ENCODE measurements around the gene ZBTB18. TPM values are rescaled to one million over a fixed set of nuclear protein-coding genes. Genes with fewer than 3 reads are reported as not detected.

ZBTB18 gene
- total RNA-seq, 1 experiment from 2014 or later = 15.2 TPM

DNA sequence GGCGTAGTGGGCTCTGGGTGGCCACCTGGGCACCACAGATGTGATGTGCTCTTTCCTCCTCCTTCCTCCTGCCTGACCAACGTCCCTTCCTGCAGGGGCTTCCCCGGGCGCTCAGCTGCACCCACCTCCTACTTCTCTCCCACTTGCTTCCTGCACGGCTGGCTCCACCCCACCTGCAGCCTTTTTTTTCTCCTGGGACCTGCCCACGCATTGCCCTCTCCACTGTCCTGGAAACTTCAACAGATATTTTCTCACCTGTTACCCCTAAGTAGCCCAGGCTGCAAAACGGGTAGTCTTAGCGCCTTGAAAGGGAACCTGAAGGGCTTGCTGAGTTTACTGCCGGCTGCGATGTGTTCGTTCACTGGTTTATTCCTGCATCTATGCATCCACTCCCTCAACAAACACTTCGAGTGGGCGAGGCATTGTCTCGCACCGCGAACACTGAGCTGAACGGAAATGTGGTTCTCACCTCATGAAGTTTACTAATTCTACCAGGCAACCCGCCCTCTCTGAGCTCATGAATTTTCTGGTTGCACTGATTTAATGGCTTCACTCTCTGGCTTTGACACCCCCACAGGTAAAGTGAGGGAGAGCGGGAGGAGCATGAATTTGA lies 23.6 kb downstream of the ZBTB18 start:
- H3K27me3 ChIP-seq (replicated peaks; ENCODE audit: insufficient read depth, low read depth, low read length, poor library complexity) = no peaks in the 10 kb centered on the region
- H3K36me3 ChIP-seq (ENCODE audit: insufficient read depth, low read length, poor library complexity, severe bottlenecking) = no peaks in the 10 kb centered on the region
- ChIA-PET POLR2A (ENCODE audit: low non-redundant PET) (no interaction called here), CTCF (no interaction called here)
- no peak overlapping the region for H3K4me3 ChIP-seq (ENCODE audit: low read depth, low read length, poor library complexity, severe bottlenecking)
- no TSS peak for BruUV-seq (replicated peaks)
- H3K4me1 ChIP-seq (ENCODE audit: insufficient read depth, low read length, poor library complexity, severe bottlenecking) = no peaks in the 10 kb centered on the region
- TF ChIP-seq, protein P1, sequence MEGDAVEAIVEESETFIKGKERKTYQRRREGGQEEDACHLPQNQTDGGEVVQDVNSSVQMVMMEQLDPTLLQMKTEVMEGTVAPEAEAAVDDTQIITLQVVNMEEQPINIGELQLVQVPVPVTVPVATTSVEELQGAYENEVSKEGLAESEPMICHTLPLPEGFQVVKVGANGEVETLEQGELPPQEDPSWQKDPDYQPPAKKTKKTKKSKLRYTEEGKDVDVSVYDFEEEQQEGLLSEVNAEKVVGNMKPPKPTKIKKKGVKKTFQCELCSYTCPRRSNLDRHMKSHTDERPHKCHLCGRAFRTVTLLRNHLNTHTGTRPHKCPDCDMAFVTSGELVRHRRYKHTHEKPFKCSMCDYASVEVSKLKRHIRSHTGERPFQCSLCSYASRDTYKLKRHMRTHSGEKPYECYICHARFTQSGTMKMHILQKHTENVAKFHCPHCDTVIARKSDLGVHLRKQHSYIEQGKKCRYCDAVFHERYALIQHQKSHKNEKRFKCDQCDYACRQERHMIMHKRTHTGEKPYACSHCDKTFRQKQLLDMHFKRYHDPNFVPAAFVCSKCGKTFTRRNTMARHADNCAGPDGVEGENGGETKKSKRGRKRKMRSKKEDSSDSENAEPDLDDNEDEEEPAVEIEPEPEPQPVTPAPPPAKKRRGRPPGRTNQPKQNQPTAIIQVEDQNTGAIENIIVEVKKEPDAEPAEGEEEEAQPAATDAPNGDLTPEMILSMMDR (conservative IDR thresholded peaks at IDR 0.05; ENCODE audit: low read depth, low read length) = no peak
- no peak for TF ChIP-seq EZH2 (IDR thresholded peaks at IDR 0.05; ENCODE audit: borderline replicate concordance, low read depth, low read length, poor library complexity, severe bottlenecking)
- no peak for DNase-seq (ENCODE audit: low spot score)
- intact Hi-C loops (cut with micrococcal nuclease; ENCODE audit: unreplicated experiment) = no loop called here
- no peaks in the 10 kb centered on the region for H3K9me3 ChIP-seq (ENCODE audit: low read depth, low read length, poor library complexity, severe bottlenecking)
- H3K27ac ChIP-seq (ENCODE audit: low read depth, low read length, poor library complexity, severe bottlenecking) = no peak overlapping the region

DNA sequence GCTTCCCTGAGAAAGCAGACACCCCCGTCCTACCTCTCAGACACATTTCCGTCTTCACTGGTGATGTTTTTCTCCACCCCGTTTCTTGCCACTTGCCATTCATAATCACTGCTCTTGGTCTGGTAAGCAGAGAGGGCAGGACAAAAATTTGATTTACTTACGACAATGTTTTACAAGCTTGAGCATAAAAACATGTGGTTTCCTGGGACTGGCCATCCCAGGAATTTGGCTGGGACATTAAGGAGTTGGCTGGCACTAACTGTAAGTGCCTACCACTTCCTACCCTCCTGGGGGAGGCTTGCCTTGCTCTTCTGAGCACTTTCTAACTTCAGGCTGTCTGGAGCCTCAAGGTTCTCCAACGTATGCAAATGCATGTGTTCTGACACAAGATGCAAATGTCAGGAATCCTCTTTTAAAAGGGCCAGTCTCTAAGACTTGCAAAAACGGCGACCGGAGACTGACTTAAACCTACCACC lies 24.2 kb downstream of the ZBTB18 start:
- POLR2A ChIA-PET (ENCODE audit: low non-redundant PET) = no interaction called here
- no peak overlapping the region for H3K27ac ChIP-seq (ENCODE audit: low read depth, low read length, poor library complexity, severe bottlenecking)
- DNase-seq (ENCODE audit: low spot score) = no peak
- no peaks in the 10 kb centered on the region for H3K4me1 ChIP-seq (ENCODE audit: insufficient read depth, low read length, poor library complexity, severe bottlenecking)
- intact Hi-C loops (cut with micrococcal nuclease; ENCODE audit: unreplicated experiment) = no loop called here
- no peaks in the 10 kb centered on the region for H3K27me3 ChIP-seq (replicated peaks; ENCODE audit: insufficient read depth, low read depth, low read length, poor library complexity)
- no TSS peak for BruUV-seq (replicated peaks)
- H3K4me3 ChIP-seq (ENCODE audit: low read depth, low read length, poor library complexity, severe bottlenecking) = no peak overlapping the region
- no peaks in the 10 kb centered on the region for H3K9me3 ChIP-seq (ENCODE audit: low read depth, low read length, poor library complexity, severe bottlenecking)
- H3K36me3 ChIP-seq (ENCODE audit: insufficient read depth, low read length, poor library complexity, severe bottlenecking) = no peaks in the 10 kb centered on the region
- TF ChIP-seq EZH2 (IDR thresholded peaks at IDR 0.05; ENCODE audit: borderline replicate concordance, low read depth, low read length, poor library complexity, severe bottlenecking) = no peak
- TF ChIP-seq, protein P1 (conservative IDR thresholded peaks at IDR 0.05; ENCODE audit: low read depth, low read length) = no peak
- CTCF ChIA-PET = no interaction called here

DNA sequence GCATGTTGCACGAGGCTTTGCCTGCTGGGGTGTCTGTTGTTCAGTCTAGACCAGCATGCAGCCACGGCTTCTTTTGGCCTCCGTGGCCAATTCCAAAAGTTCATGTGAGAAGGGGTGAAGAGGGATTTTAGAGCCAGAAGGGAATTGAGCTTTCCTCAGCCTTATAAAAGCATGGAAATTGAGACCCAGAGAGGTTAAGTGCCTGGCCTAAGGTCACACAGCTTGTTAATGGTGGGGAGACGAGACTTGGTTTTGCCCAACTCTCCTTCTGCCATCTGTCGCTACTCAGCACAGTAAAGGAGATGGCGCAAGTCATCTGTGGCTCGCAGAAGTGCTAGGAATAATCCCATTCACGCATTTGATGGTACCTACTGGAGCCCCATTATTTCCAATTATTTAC lies 25.7 kb downstream of the ZBTB18 start:
- BruUV-seq (replicated peaks) = no TSS peak
- Histone ChIP-seq H3K27ac (ENCODE audit: low read depth, low read length, poor library complexity, severe bottlenecking) (no peak overlapping the region), H3K9me3 (ENCODE audit: low read depth, low read length, poor library complexity, severe bottlenecking) (no peaks in the 10 kb centered on the region), H3K27me3 (replicated peaks; ENCODE audit: insufficient read depth, low read depth, low read length, poor library complexity) (no peaks in the 10 kb centered on the region), H3K36me3 (ENCODE audit: insufficient read depth, low read length, poor library complexity, severe bottlenecking) (no peaks in the 10 kb centered on the region), H3K4me1 (ENCODE audit: insufficient read depth, low read length, poor library complexity, severe bottlenecking) (no peaks in the 10 kb centered on the region), H3K4me3 (ENCODE audit: low read depth, low read length, poor library complexity, severe bottlenecking) (no peak overlapping the region)
- intact Hi-C loops (cut with micrococcal nuclease; ENCODE audit: unreplicated experiment) = no loop called here
- TF ChIP-seq, protein P1 (conservative IDR thresholded peaks at IDR 0.05; ENCODE audit: low read depth, low read length) = no peak
- no peak for TF ChIP-seq EZH2 (IDR thresholded peaks at IDR 0.05; ENCODE audit: borderline replicate concordance, low read depth, low read length, poor library complexity, severe bottlenecking)
- no peak for DNase-seq (ENCODE audit: low spot score)
- ChIA-PET POLR2A (ENCODE audit: low non-redundant PET) (no interaction called here), CTCF (no interaction called here)
